CD4-positive, alpha-beta T cell (primary cell): Measurements from ENCODE around the gene BAZ1B. TPM values are rescaled to one million over a fixed set of nuclear protein-coding genes. Genes with fewer than 3 reads are reported as not detected.

Experiments used
- ATAC-seq: fragments of 200-7000 bp; cut with Tn5 transposase; one replicate; pipeline ENCODE4 v1.10.0; 2022; ENCODE audit warnings: mild to moderate bottlenecking; ENCODE audit not compliant: poor library complexity
- CTCF ChIA-PET: fragments of 350-600 bp; sonication (Branson Sonifier 250); formaldehyde crosslinking; loops from one replicate; lab custom pipeline; 2021; ENCODE audit warnings: antibody characterized with exemption, inconsistent platforms; lab: Charles Lee
- POLR2A ChIA-PET: fragments of 350-600 bp; sonication (Branson Sonifier 250); formaldehyde crosslinking; loops from one replicate; lab custom pipeline; 2021; ENCODE audit warnings: antibody characterized with exemption, inconsistent platforms; lab: Charles Lee
- DNase-seq, 14 experiments: peaks; one replicate each; pipeline ENCODE4 v3.0.0-alpha.2; 2013 to 2020; ENCODE audit warnings: mixed read lengths in 2 of 14
- H3K27ac ChIP-seq, 2 donors: one replicate each; pipeline versions ENCODE4 v1.5.1 to v1.7.0; 2013; ENCODE audit warnings: low read length in 2 of 2, low read depth in 1 of 2, mild to moderate bottlenecking in 1 of 2
- H3K27me3 ChIP-seq, 2 experiments: 1 replicate in 1 of 2; 2 replicates in 1 of 2; pipeline versions ENCODE4 v1.6.1 to v1.7.0; 2013; ENCODE audit warnings: low read length in 2 of 2, control low read depth in 1 of 2, mild to moderate bottlenecking in 1 of 2, moderate library complexity in 1 of 2; ENCODE audit not compliant: insufficient read depth in 2 of 2, control insufficient read depth in 1 of 2
- H3K36me3 ChIP-seq: one replicate; pipeline ENCODE4 v1.6.1; 2013; ENCODE audit warnings: low read length, control low read depth; ENCODE audit not compliant: insufficient read depth
- H3K4me1 ChIP-seq: one replicate; pipeline ENCODE4 v1.6.1; 2013; ENCODE audit warnings: low read length, control low read depth; ENCODE audit not compliant: insufficient read depth
- H3K4me3 ChIP-seq: one replicate; pipeline ENCODE4 v1.5.1; 2013; ENCODE audit warnings: mild to moderate bottlenecking, low read length, moderate library complexity
- H3K9me3 ChIP-seq, 2 experiments: 1 replicate in 1 of 2; 2 replicates in 1 of 2; pipeline versions ENCODE4 v1.6.1 to v1.7.0; 2013; ENCODE audit warnings: low read length in 2 of 2, mild to moderate bottlenecking in 2 of 2, control low read depth in 1 of 2, moderate library complexity in 1 of 2; ENCODE audit not compliant: control insufficient read depth in 1 of 2, insufficient read depth in 1 of 2
- H3K27ac Mint-ChIP-seq: one replicate; pipeline ENCODE4 v1.8.0; 2020; ENCODE audit warnings: mixed read lengths
- H3K27me3 Mint-ChIP-seq: one replicate; pipeline ENCODE4 v1.8.0; 2021; ENCODE audit warnings: mixed read lengths
- H3K36me3 Mint-ChIP-seq: one replicate; pipeline ENCODE4 v1.8.0; 2021; ENCODE audit warnings: low read depth, mixed read lengths
- H3K4me1 Mint-ChIP-seq: one replicate; pipeline ENCODE4 v1.8.0; 2021; ENCODE audit warnings: low read depth, mixed read lengths
- H3K4me3 Mint-ChIP-seq: one replicate; pipeline ENCODE4 v1.8.0; 2020; ENCODE audit warnings: mild to moderate bottlenecking, mixed read lengths
- H3K9me3 Mint-ChIP-seq: one replicate; pipeline ENCODE4 v1.8.0; 2020; ENCODE audit warnings: mixed read lengths
- intact Hi-C, 2 experiments: fragments of 100-400 bp; cut with DNase I in 1 of 2; cut with micrococcal nuclease in 1 of 2; formaldehyde crosslinking; loops; one replicate each; pipeline versions ENCODE4 v1.15.1 to v1.9.0; 2023 to 2025; cut with DNase I, micrococcal nuclease
- total RNA-seq, 174 experiments: library from RNA in 2 of 174; stranded (reverse) in 2 of 174; gene quantifications; one replicate each; pipeline ENCODE4 v1.2.3 and lab custom pipeline; 2021 to 2026
- TF ChIP-seq, protein P1 (sequence below): fragments of 200-600 bp; IDR thresholded peaks from one replicate; pipeline ENCODE4 v1.8.0; 2022; ENCODE audit warnings: antibody characterized with exemption, mild to moderate bottlenecking

Gene BAZ1B
- total RNA-seq, 2 experiments from 2014 or later = 32.8 to 35.5 TPM

DNA sequence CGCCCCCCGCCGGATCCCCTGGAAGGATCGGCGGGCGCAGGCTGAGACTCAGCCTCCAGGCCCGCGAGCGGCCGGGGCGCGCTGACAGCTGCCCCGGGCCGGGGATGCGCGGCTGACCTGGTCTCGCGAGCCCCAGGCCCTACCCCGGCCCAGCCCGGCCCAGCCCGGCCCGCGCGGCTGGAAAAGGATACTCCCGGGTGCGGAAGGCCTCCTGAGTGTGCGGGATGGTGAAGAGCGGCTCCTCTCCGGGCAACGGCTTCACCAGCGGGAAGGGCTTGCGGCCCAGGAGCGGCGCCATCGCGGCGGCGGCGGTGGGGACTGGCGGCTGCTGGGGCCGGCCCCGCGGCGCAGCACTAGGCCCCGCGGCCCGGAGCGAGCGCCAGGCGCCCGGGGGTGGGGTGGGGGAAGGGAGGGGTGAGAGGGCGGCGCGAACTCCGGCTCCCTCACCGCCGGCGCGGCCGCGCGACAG is 423 bp downstream of the BAZ1B start:
- Mint-ChIP-seq H3K4me1 (peaks cover 72% of the 10 kb centered on the region), H3K36me3 (peaks cover 50% of the 10 kb centered on the region), H3K4me3 (peak overlapping the region; percentile 96), H3K9me3 (no peaks in the 10 kb centered on the region), H3K27me3 (no peaks in the 10 kb centered on the region), H3K27ac (peak overlapping the region; percentile 99)
- no peaks in the 10 kb centered on the region for H3K27me3 ChIP-seq
- DNase-seq (no peak), ATAC-seq (peak; percentile 32)
- peaks cover 1% of the 10 kb centered on the region for H3K36me3 ChIP-seq
- no peaks in the 10 kb centered on the region for H3K9me3 ChIP-seq
- H3K27ac ChIP-seq = peak overlapping the region; percentile 87 to 92
- intact Hi-C loops = loop anchor here (1.0 to 5.0 kb wide), 4 partner anchors 36 to 217 kb away; partner anchors contain the start of genes BCL7B (in 2 of the 2), TBL2 (in 2 of the 2), VPS37D (in 2 of the 2) and ABHD11 (in 1 of the 2)
- H3K4me3 ChIP-seq = peak overlapping the region; percentile 67
- peaks cover 60% of the 10 kb centered on the region for H3K4me1 ChIP-seq
- CTCF ChIA-PET = interaction anchor here (1.1 to 2.7 kb wide), 3 partner anchors 38 to 213 kb away, joined by 3 to 9 read pairs (median 5); no protein-coding TSS in a partner anchor
- TF ChIP-seq, protein P1, sequence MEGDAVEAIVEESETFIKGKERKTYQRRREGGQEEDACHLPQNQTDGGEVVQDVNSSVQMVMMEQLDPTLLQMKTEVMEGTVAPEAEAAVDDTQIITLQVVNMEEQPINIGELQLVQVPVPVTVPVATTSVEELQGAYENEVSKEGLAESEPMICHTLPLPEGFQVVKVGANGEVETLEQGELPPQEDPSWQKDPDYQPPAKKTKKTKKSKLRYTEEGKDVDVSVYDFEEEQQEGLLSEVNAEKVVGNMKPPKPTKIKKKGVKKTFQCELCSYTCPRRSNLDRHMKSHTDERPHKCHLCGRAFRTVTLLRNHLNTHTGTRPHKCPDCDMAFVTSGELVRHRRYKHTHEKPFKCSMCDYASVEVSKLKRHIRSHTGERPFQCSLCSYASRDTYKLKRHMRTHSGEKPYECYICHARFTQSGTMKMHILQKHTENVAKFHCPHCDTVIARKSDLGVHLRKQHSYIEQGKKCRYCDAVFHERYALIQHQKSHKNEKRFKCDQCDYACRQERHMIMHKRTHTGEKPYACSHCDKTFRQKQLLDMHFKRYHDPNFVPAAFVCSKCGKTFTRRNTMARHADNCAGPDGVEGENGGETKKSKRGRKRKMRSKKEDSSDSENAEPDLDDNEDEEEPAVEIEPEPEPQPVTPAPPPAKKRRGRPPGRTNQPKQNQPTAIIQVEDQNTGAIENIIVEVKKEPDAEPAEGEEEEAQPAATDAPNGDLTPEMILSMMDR = no peak
- POLR2A ChIA-PET = interaction anchor here (0.8 to 4.3 kb wide), 16 partner anchors 9 to 692 kb away, joined by 3 to 80 read pairs (median 6); partner anchors contain the start of genes ABHD11, BCL7B, METTL27 and TBL2

DNA sequence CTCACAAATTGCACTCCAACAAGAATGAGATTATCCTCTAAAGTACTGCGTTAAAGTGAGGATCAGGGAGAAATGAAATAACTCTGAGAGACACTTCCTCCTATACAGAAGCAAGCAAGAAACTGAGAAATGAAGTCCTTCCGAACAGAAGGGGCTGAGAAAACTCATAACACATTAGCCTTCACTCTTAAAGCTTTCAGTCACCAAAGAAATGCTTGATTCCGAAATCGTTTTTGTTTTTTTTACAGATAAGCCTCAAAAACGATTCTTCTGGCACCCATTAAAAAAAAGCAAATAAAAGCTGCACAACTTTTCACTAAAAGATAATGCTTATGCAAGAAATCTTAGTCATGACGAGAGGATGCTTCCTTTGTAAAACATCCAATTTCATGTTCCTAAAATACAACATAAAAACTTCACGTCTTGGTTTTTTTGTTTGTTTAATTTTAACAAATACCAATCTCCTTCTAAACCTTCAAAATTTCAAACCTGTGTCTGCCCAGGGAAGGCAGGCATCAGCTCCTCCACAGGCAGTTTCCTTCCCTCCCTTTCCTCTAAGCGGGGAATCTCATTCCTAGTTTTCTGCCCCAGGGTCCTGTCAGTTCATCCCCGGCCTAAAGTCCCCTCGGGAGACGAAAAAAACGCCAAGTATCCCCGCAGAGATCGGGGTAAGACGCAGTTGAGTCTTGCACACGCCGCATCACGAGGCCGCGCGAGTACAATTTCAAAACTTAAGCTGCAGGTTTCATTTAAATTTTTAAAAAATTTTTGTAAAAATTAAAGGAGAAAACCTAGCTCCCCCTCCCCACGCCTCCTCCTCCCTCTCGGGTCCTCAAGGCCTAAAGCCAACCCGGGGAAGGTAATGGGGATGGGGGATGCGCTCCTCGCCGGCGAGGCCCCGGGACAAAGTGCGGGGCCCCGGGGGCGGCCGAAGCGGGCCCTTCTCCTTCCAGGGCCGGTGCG is 1.1 kb downstream of the BAZ1B start:
- H3K4me3 ChIP-seq = peak overlapping the region; percentile 67
- peaks cover 53% of the 10 kb centered on the region for H3K4me1 ChIP-seq

More for the DNA sequence above, 1.1 kb downstream of the BAZ1B start:
- peaks cover 71% of the 10 kb centered on the region for H3K4me1 Mint-ChIP-seq
- ChIA-PET POLR2A (interaction anchor here (0.7 to 4.3 kb wide), 10 partner anchors 8 to 58 kb away, joined by 3 to 80 read pairs (median 5); partner anchors contain the start of genes BCL7B and TBL2), CTCF (interaction anchor here (0.9 to 2.7 kb wide), 6 partner anchors 11 to 213 kb away, joined by 3 to 9 read pairs (median 4); no protein-coding TSS in a partner anchor)
- H3K9me3 ChIP-seq = no peaks in the 10 kb centered on the region
- H3K27me3 Mint-ChIP-seq = no peaks in the 10 kb centered on the region
- H3K9me3 Mint-ChIP-seq = no peaks in the 10 kb centered on the region
- ATAC-seq (no peak), DNase-seq (peak in 3 of 14 experiments; percentile 4 to 31 (median 9))
- H3K27me3 ChIP-seq = no peaks in the 10 kb centered on the region
- H3K27ac ChIP-seq = peak overlapping the region; percentile 41 to 87
- H3K36me3 ChIP-seq = peaks cover 8% of the 10 kb centered on the region
- TF ChIP-seq, protein P1 = no peak
- intact Hi-C loops = loop anchor here (5.0 kb wide), 1 partner anchor 146 kb away; the partner anchor contains the start of gene VPS37D (in 2 of the 2)
- peak overlapping the region; percentile 99 for H3K4me3 Mint-ChIP-seq
- peaks cover 51% of the 10 kb centered on the region for H3K36me3 Mint-ChIP-seq
- peak overlapping the region; percentile 98 for H3K27ac Mint-ChIP-seq
